WTC11 (cell line): Measurements from ENCODE around the gene NDUFAF8. TPM values are rescaled to one million over a fixed set of nuclear protein-coding genes. Genes with fewer than 3 reads are reported as not detected.

Experiments used
- ATAC-seq: fragments of 200-7000 bp; cut with Tn5 transposase; 2 replicates; pipeline ENCODE4 v1.10.0; 2021; ENCODE audit warnings: mild to moderate bottlenecking, moderate library complexity
- CTCF ChIA-PET: fragments of 300-600 bp; sonication (Branson Sonifier 250); formaldehyde crosslinking; loops from one replicate; lab custom pipeline; 2021; ENCODE audit warnings: antibody characterized with exemption; lab: Charles Lee
- POLR2A ChIA-PET: fragments of 350-600 bp; sonication (Branson Sonifier 250); formaldehyde crosslinking; loops from one replicate; lab custom pipeline; 2021; ENCODE audit warnings: antibody characterized with exemption; lab: Charles Lee
- DNase-seq: peaks from one replicate; pipeline ENCODE4 v3.0.0; 2021; ENCODE audit warnings: low spot score
- H3K27ac Mint-ChIP-seq: 2 replicates; pipeline ENCODE4 v1.8.0; 2021; ENCODE audit warnings: mixed read lengths
- H3K27me3 Mint-ChIP-seq: 2 replicates; pipeline ENCODE4 v1.8.0; 2021; ENCODE audit warnings: low read depth, mild to moderate bottlenecking, moderate library complexity, mixed read lengths
- H3K36me3 Mint-ChIP-seq: 2 replicates; pipeline ENCODE4 v1.8.0; 2021; ENCODE audit warnings: mixed read lengths
- H3K4me1 Mint-ChIP-seq: 2 replicates; pipeline ENCODE4 v1.8.0; 2022; ENCODE audit warnings: mixed read lengths
- H3K4me3 Mint-ChIP-seq: 2 replicates; pipeline ENCODE4 v1.8.0; 2021; ENCODE audit warnings: mild to moderate bottlenecking, moderate library complexity, mixed read lengths
- H3K9me3 Mint-ChIP-seq: 2 replicates; pipeline ENCODE4 v1.8.0; 2021; ENCODE audit warnings: mixed read lengths
- CREB1 ChIP-seq: sonication (generic); formaldehyde crosslinking; IDR thresholded peaks from 2 replicates; pipeline ENCODE4 v1.8.0; 2023; ENCODE audit warnings: mild to moderate bottlenecking, missing genetic modification reagents
- ELF4 ChIP-seq: sonication (generic); formaldehyde crosslinking; IDR thresholded peaks from 2 replicates; pipeline ENCODE4 v1.8.1; 2022; ENCODE audit warnings: low read depth, mild to moderate bottlenecking, moderate library complexity, missing genetic modification reagents
- EMX1 ChIP-seq: fragments of 250-450 bp; sonication (Bioruptor Pico); IDR thresholded peaks from 2 replicates; pipeline ENCODE4 v1.8.0; 2021; ENCODE audit warnings: mild to moderate bottlenecking
- FOXJ3 ChIP-seq: sonication (generic); formaldehyde crosslinking; IDR thresholded peaks from 2 replicates; pipeline ENCODE4 v1.9.0; 2021; ENCODE audit warnings: missing genetic modification reagents, mild to moderate bottlenecking, borderline replicate concordance
- FOXK1 ChIP-seq: sonication (generic); formaldehyde crosslinking; IDR thresholded peaks from 2 replicates; pipeline ENCODE4 v1.8.0; 2022; ENCODE audit warnings: mild to moderate bottlenecking, moderate library complexity, missing genetic modification reagents
- GRHL2 ChIP-seq: fragments of 250-450 bp; sonication (Bioruptor Pico); IDR thresholded peaks from 2 replicates; pipeline ENCODE4 v1.8.0; 2022; ENCODE audit warnings: mild to moderate bottlenecking, moderate library complexity; ENCODE audit not compliant: insufficient replicate concordance, severe bottlenecking
- KAT7 ChIP-seq: sonication (generic); formaldehyde crosslinking; IDR thresholded peaks from 2 replicates; pipeline ENCODE4 v1.8.1; 2023; ENCODE audit warnings: missing genetic modification reagents, mild to moderate bottlenecking, borderline replicate concordance
- SOX15 ChIP-seq: fragments of 250-450 bp; sonication (Bioruptor Pico); IDR thresholded peaks from 2 replicates; pipeline ENCODE4 v1.9.0; 2021; ENCODE audit warnings: mild to moderate bottlenecking
- TEAD4 ChIP-seq: sonication (generic); formaldehyde crosslinking; IDR thresholded peaks from 2 replicates; pipeline ENCODE4 v1.8.0; 2022; ENCODE audit warnings: mild to moderate bottlenecking, missing genetic modification reagents
- USF2 ChIP-seq: sonication (generic); formaldehyde crosslinking; IDR thresholded peaks from 2 replicates; pipeline ENCODE4 v1.8.1; 2023; ENCODE audit warnings: mild to moderate bottlenecking, missing genetic modification reagents, moderate library complexity
- ZNF281 ChIP-seq: sonication (generic); formaldehyde crosslinking; IDR thresholded peaks from 2 replicates; pipeline ENCODE4 v1.8.0; 2023; ENCODE audit warnings: mild to moderate bottlenecking, missing genetic modification reagents
- ZNF317 ChIP-seq: sonication (generic); formaldehyde crosslinking; IDR thresholded peaks from 2 replicates; pipeline ENCODE4 v1.8.1; 2023; ENCODE audit warnings: low read depth, mild to moderate bottlenecking, moderate library complexity, missing genetic modification reagents, borderline replicate concordance
- ZNF416 ChIP-seq: fragments of 250-450 bp; sonication (Bioruptor Pico); IDR thresholded peaks from 2 replicates; pipeline ENCODE4 v1.9.0; 2021; ENCODE audit warnings: mild to moderate bottlenecking, inconsistent platforms
- total RNA-seq: library from RNA; stranded (reverse); gene quantifications from 3 replicates; pipeline ENCODE4 v1.2.3, GENCODE V29; 2021
- TF ChIP-seq, protein P1 (sequence below): sonication (generic); formaldehyde crosslinking; IDR thresholded peaks from 2 replicates; pipeline ENCODE4 v1.8.1; 2022; ENCODE audit warnings: low read depth, mild to moderate bottlenecking, moderate library complexity, missing genetic modification reagents, borderline replicate concordance
- TF ChIP-seq, protein P2 (sequence below): sonication (generic); formaldehyde crosslinking; conservative IDR thresholded peaks from 2 replicates; pipeline ENCODE4 v1.8.1; 2022; ENCODE audit warnings: mild to moderate bottlenecking, missing genetic modification reagents
- TF ChIP-seq, protein P3 (sequence below): fragments of 250-450 bp; sonication (Bioruptor Pico); conservative IDR thresholded peaks from 2 replicates; pipeline ENCODE4 v1.9.0; 2021; ENCODE audit warnings: mild to moderate bottlenecking
- TF ChIP-seq, protein P4 (sequence below): sonication (generic); formaldehyde crosslinking; IDR thresholded peaks from 2 replicates; pipeline ENCODE4 v1.8.0; 2023; ENCODE audit warnings: missing genetic modification reagents, mild to moderate bottlenecking, borderline replicate concordance
- TF ChIP-seq, protein P5 (sequence below): sonication (generic); formaldehyde crosslinking; IDR thresholded peaks from 2 replicates; pipeline ENCODE4 v1.8.1; 2022; ENCODE audit warnings: mild to moderate bottlenecking, moderate library complexity, missing genetic modification reagents
- TF ChIP-seq, protein P6 (sequence below): fragments of 250-450 bp; sonication (Bioruptor Pico); IDR thresholded peaks from 2 replicates; pipeline ENCODE4 v1.8.0; 2021; ENCODE audit warnings: mild to moderate bottlenecking

NDUFAF8 gene
- total RNA-seq, 1 experiment from 2014 or later, result 73.0 TPM

DNA sequence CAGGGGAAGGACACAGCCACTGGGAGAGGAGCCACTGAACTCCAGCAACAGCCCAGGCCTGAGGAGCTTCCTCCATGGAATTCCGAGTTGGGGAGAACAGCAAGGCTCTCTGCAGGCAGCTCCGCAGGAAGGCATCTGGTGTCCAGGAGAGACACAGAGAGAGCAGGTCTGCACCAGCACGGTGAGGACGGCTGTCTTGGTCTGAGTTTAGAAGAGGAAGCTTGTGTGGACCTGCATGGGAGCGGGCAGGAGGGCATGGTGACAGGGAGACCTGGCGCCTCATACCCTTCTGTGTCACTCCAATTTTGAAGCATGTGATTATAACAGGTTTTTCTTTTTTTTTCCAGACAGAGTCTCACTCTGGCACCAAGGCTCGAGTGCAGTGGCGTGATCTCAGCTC, 49.6 kb downstream of the NDUFAF8 start (continued):
- TF ChIP-seq, protein P1, sequence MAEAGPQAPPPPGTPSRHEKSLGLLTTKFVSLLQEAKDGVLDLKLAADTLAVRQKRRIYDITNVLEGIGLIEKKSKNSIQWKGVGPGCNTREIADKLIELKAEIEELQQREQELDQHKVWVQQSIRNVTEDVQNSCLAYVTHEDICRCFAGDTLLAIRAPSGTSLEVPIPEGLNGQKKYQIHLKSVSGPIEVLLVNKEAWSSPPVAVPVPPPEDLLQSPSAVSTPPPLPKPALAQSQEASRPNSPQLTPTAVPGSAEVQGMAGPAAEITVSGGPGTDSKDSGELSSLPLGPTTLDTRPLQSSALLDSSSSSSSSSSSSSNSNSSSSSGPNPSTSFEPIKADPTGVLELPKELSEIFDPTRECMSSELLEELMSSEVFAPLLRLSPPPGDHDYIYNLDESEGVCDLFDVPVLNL, result no peak
- TF ChIP-seq TEAD4 (CRISPR knock-in tag) (no peak), USF2 (no peak), ELF4 (CRISPR knock-in tag) (no peak), ZNF281 (CRISPR knock-in tag) (no peak), FOXJ3 (CRISPR knock-in tag) (no peak), EMX1 (CRISPR knock-in tag) (no peak), FOXK1 (no peak)
- TF ChIP-seq, protein P2, sequence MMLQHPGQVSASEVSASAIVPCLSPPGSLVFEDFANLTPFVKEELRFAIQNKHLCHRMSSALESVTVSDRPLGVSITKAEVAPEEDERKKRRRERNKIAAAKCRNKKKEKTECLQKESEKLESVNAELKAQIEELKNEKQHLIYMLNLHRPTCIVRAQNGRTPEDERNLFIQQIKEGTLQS (CRISPR knock-in tag), result no peak
- TF ChIP-seq, protein P3, sequence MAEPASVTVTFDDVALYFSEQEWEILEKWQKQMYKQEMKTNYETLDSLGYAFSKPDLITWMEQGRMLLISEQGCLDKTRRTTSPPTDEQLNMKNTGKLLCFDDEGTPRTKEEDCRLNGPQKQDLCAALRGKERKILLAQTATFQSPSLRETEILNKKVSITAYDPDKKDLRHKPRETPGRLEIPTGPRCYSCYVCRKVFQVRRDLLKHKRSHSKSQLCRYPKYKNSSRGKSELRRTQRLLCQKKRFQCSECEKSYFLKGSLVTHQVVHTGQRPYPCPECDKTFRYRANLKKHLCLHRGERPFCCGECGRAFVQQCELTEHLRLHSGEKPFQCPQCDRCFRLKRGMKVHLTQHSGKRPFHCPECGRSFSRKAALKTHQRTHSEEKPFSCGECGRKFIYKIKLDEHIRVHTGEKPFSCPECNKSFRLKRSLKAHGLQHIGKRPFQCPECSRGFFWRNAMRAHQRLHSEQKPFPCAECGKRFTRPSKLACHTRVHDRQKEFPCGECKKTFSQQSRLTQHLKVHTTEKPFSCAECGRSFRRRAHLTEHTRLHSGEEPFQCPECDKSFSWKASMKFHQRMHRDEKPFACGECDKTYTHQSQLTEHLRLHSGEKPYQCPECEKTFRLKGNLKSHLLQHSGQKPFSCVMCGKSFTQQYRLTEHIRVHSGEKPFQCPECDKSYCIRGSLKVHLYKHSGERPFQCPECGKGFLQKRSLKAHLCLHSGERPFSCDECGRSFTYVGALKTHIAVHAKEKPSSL (CRISPR knock-in tag), result no peak
- TF ChIP-seq, protein P4, sequence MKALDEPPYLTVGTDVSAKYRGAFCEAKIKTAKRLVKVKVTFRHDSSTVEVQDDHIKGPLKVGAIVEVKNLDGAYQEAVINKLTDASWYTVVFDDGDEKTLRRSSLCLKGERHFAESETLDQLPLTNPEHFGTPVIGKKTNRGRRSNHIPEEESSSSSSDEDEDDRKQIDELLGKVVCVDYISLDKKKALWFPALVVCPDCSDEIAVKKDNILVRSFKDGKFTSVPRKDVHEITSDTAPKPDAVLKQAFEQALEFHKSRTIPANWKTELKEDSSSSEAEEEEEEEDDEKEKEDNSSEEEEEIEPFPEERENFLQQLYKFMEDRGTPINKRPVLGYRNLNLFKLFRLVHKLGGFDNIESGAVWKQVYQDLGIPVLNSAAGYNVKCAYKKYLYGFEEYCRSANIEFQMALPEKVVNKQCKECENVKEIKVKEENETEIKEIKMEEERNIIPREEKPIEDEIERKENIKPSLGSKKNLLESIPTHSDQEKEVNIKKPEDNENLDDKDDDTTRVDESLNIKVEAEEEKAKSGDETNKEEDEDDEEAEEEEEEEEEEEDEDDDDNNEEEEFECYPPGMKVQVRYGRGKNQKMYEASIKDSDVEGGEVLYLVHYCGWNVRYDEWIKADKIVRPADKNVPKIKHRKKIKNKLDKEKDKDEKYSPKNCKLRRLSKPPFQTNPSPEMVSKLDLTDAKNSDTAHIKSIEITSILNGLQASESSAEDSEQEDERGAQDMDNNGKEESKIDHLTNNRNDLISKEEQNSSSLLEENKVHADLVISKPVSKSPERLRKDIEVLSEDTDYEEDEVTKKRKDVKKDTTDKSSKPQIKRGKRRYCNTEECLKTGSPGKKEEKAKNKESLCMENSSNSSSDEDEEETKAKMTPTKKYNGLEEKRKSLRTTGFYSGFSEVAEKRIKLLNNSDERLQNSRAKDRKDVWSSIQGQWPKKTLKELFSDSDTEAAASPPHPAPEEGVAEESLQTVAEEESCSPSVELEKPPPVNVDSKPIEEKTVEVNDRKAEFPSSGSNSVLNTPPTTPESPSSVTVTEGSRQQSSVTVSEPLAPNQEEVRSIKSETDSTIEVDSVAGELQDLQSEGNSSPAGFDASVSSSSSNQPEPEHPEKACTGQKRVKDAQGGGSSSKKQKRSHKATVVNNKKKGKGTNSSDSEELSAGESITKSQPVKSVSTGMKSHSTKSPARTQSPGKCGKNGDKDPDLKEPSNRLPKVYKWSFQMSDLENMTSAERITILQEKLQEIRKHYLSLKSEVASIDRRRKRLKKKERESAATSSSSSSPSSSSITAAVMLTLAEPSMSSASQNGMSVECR (CRISPR knock-in tag), result no peak

- POLR2A ChIA-PET, result no interaction called here
- ATAC-seq (no peak), DNase-seq (no peak)
- no peak overlapping the region for H3K27ac Mint-ChIP-seq
- no peak overlapping the region for H3K4me3 Mint-ChIP-seq
- CTCF ChIA-PET, result no interaction called here
- H3K36me3 Mint-ChIP-seq, result peaks cover 7% of the 10 kb centered on the region; the same call in 1 of the 2 replicates
- peaks cover 10% of the 10 kb centered on the region for H3K4me1 Mint-ChIP-seq
- H3K9me3 Mint-ChIP-seq, result no peaks in the 10 kb centered on the region
- H3K27me3 Mint-ChIP-seq, result no peaks in the 10 kb centered on the region
- TF ChIP-seq USF2 (no peak), CREB1 (CRISPR knock-in tag) (no peak), SOX15 (CRISPR knock-in tag) (no peak), ZNF416 (CRISPR knock-in tag) (no peak), FOXJ3 (CRISPR knock-in tag) (no peak), GRHL2 (CRISPR knock-in tag) (no peak), ZNF317 (CRISPR knock-in tag) (no peak), KAT7 (no peak)
- TF ChIP-seq, protein P5, sequence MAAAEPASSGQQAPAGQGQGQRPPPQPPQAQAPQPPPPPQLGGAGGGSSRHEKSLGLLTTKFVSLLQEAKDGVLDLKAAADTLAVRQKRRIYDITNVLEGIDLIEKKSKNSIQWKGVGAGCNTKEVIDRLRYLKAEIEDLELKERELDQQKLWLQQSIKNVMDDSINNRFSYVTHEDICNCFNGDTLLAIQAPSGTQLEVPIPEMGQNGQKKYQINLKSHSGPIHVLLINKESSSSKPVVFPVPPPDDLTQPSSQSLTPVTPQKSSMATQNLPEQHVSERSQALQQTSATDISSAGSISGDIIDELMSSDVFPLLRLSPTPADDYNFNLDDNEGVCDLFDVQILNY (CRISPR knock-in tag), result no peak
- TF ChIP-seq, protein P6, sequence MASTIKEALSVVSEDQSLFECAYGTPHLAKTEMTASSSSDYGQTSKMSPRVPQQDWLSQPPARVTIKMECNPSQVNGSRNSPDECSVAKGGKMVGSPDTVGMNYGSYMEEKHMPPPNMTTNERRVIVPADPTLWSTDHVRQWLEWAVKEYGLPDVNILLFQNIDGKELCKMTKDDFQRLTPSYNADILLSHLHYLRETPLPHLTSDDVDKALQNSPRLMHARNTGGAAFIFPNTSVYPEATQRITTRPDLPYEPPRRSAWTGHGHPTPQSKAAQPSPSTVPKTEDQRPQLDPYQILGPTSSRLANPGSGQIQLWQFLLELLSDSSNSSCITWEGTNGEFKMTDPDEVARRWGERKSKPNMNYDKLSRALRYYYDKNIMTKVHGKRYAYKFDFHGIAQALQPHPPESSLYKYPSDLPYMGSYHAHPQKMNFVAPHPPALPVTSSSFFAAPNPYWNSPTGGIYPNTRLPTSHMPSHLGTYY (CRISPR knock-in tag), result no peak
Measured at GRCh38 chr17:81289627-81290026, 50.5 kb downstream of the NDUFAF8 start.
